Endothelial cell of umbilical vein (primary cell): ENCODE measurements around the gene MAP2K1. TPM values are rescaled to one million over a fixed set of nuclear protein-coding genes. Genes with fewer than 3 reads are reported as not detected.

Experiments used
- BruUV-seq: library from RNA; stranded (reverse); fragments of 400-500 nt; replicated peaks from 2 replicates; lab custom pipeline; 2021; lab: Mats Ljungman, UMichigan
- CTCF ChIA-PET: fragments of 300-600, 350-600 bp; sonication (Branson Sonifier 250); formaldehyde crosslinking; loops from one replicate; lab custom pipeline; 2021; ENCODE audit warnings: antibody characterized with exemption, inconsistent platforms; lab: Charles Lee
- POLR2A ChIA-PET: fragments of 300-600, 350-600 bp; sonication (Branson Sonifier 250); formaldehyde crosslinking; loops from one replicate; lab custom pipeline; 2021; ENCODE audit warnings: antibody characterized with exemption, inconsistent platforms; lab: Charles Lee
- DNase-seq: peaks from one replicate; pipeline ENCODE4 v3.0.0-alpha.2; 2011; ENCODE audit warnings: low read depth, low spot score
- FAIRE-seq: peaks from 2 replicates; lab custom pipeline; 2011; peaks lifted over from hg19 to GRCh38; lab: Jason Lieb, UNC
- H2AFZ ChIP-seq: 2 replicates; pipeline ENCODE4 v1.6.0; 2012; ENCODE audit warnings: low read depth, low read length, control low read depth, inconsistent platforms
- H3K27ac ChIP-seq: 2 replicates; pipeline ENCODE4 v1.5.1; 2011; ENCODE audit warnings: low read depth, mild to moderate bottlenecking, control low read depth, low read length, moderate library complexity; ENCODE audit not compliant: insufficient read depth
- H3K27me3 ChIP-seq, 2 experiments: 2 replicates each; pipeline versions ENCODE4 v1.6.0 to v1.6.1; 2011; ENCODE audit warnings: low read length in 2 of 2, mixed read lengths in 1 of 2; ENCODE audit not compliant: control insufficient read depth in 2 of 2, insufficient read depth in 2 of 2
- H3K36me3 ChIP-seq, 2 experiments: 2 replicates in 1 of 2; 3 replicates in 1 of 2; pipeline ENCODE4 v1.5.1; 2011; ENCODE audit warnings: low read length in 2 of 2, mild to moderate bottlenecking in 1 of 2, moderate library complexity in 1 of 2; ENCODE audit not compliant: control insufficient read depth in 2 of 2, insufficient read depth in 2 of 2; ENCODE audit errors: extremely low read depth in 1 of 2
- H3K4me1 ChIP-seq: 3 replicates; pipeline ENCODE4 v1.5.1; 2011; ENCODE audit warnings: mild to moderate bottlenecking, low read length; ENCODE audit not compliant: control insufficient read depth, insufficient read depth; ENCODE audit errors: extremely low read depth
- H3K4me2 ChIP-seq: 2 replicates; pipeline ENCODE4 v1.6.1; 2011; ENCODE audit warnings: low read length, control low read depth, mixed read lengths; ENCODE audit not compliant: insufficient read depth
- H3K4me3 ChIP-seq, 3 experiments: fragments of 200-600 bp in 1 of 3; sonication (generic), shearing (Covaris generic) in 1 of 3; replicated peaks in 1 of 3; 2 replicates each; pipeline ENCODE4 v1.5.1; 2011 to 2016; ENCODE audit warnings: control low read depth in 3 of 3, low read length in 3 of 3, mild to moderate bottlenecking in 2 of 3, inconsistent platforms in 1 of 3, low read depth in 1 of 3, moderate library complexity in 1 of 3; ENCODE audit not compliant: insufficient read depth in 1 of 3
- H3K79me2 ChIP-seq: 2 replicates; pipeline ENCODE4 v1.6.0; 2012; ENCODE audit warnings: low read length, inconsistent platforms; ENCODE audit not compliant: control insufficient read depth, insufficient read depth
- H3K9ac ChIP-seq: replicated peaks from 2 replicates; pipeline ENCODE3; 2011; ENCODE audit warnings: low read length, control low read depth; ENCODE audit not compliant: insufficient read depth; ENCODE audit errors: extremely low read depth
- H3K9me1 ChIP-seq: replicated peaks from 3 replicates; pipeline ENCODE4 v1.6.0; 2011; ENCODE audit warnings: mild to moderate bottlenecking, low read length; ENCODE audit not compliant: control insufficient read depth, insufficient read depth; ENCODE audit errors: extremely low read depth
- H3K9me3 ChIP-seq: replicated peaks from 2 replicates; pipeline ENCODE4 v1.5.1; 2012; ENCODE audit warnings: low read length, inconsistent platforms; ENCODE audit not compliant: control insufficient read depth, insufficient read depth
- H4K20me1 ChIP-seq: replicated peaks from 2 replicates; pipeline ENCODE3; 2011; ENCODE audit warnings: mild to moderate bottlenecking, low read length; ENCODE audit not compliant: control insufficient read depth, insufficient read depth; ENCODE audit errors: extremely low read depth
- EZH2 ChIP-seq: IDR thresholded peaks from 2 replicates; pipeline ENCODE4 v1.6.1; 2012; ENCODE audit warnings: borderline replicate concordance, low read depth, mild to moderate bottlenecking, moderate library complexity, low read length, inconsistent platforms; ENCODE audit not compliant: severe bottlenecking
- FOS ChIP-seq: IDR thresholded peaks from 2 replicates; pipeline ENCODE4 v1.6.1; 2011; ENCODE audit warnings: mild to moderate bottlenecking, low read length, moderate library complexity, borderline replicate concordance; ENCODE audit not compliant: insufficient read depth
- GATA2 ChIP-seq: IDR thresholded peaks from 2 replicates; pipeline ENCODE4 v1.7.0; 2011; ENCODE audit warnings: low read depth, mild to moderate bottlenecking, moderate library complexity, mixed read lengths, low read length; ENCODE audit not compliant: insufficient read length, insufficient read depth
- JUN ChIP-seq: IDR thresholded peaks from 2 replicates; pipeline ENCODE4 v1.6.1; 2011; ENCODE audit warnings: borderline replicate concordance, low read depth; ENCODE audit not compliant: insufficient read length, insufficient read depth
- MYC ChIP-seq: IDR thresholded peaks from one replicate; pipeline ENCODE4 v1.6.1; 2011; ENCODE audit warnings: mild to moderate bottlenecking, low read depth, low read length
- POLR2A ChIP-seq: IDR thresholded peaks from 2 replicates; pipeline ENCODE4 v1.6.1; 2012; ENCODE audit warnings: low read depth, mild to moderate bottlenecking, control low read depth, low read length
- POLR2AphosphoS5 ChIP-seq: IDR thresholded peaks from 2 replicates; pipeline ENCODE4 v1.6.1; 2012; ENCODE audit warnings: low read depth, mild to moderate bottlenecking, control low read depth, low read length, moderate library complexity; ENCODE audit not compliant: insufficient read depth
- dilution Hi-C: fragments of 300-500 bp; cut with MboI; formaldehyde crosslinking; loops from one replicate; pipeline ENCODE4 v1.15.0; 2019; ENCODE audit warnings: low sequenced_read_pairs; ENCODE audit not compliant: extremely low pct_ligation_motif_present
- intact Hi-C: fragments of 100-400 bp; cut with micrococcal nuclease; formaldehyde crosslinking; loops from one replicate; pipeline ENCODE4 v1.10.0; 2022
- polyA plus RNA-seq, 4 experiments: library from polyadenylated mRNA; depleted of rRNA in 3 of 4; stranded (reverse) in 3 of 4; unstranded in 1 of 4; fragments of >200 nt; gene quantifications; 2 replicates each; pipeline versions ENCODE4 v1.2.1 to v1.2.3, GENCODE V29; 2011 to 2012; ENCODE audit warnings: missing spikeins in 1 of 4
- total RNA-seq: library from RNA; stranded (reverse); gene quantifications from 2 replicates; pipeline ENCODE4 v1.2.3, GENCODE V29; 2021
- TF ChIP-seq, protein P1 (sequence below), 2 donors: IDR thresholded peaks; 1 replicate in 1 of 2; 2 replicates in 1 of 2; pipeline ENCODE4 v1.5.1; 2011; ENCODE audit warnings: low read length in 2 of 2, mild to moderate bottlenecking in 2 of 2, moderate library complexity in 2 of 2, control low read depth in 1 of 2, inconsistent platforms in 1 of 2, low read depth in 1 of 2; ENCODE audit not compliant: insufficient read depth in 1 of 2; ENCODE audit errors: extremely low read depth in 1 of 2
- TF ChIP-seq, protein P2 (sequence below): IDR thresholded peaks from 2 replicates; pipeline ENCODE4 v1.6.1; 2011; ENCODE audit not compliant: insufficient read depth, insufficient read length

MAP2K1 gene
- total and polyA plus RNA-seq, 2 donors (not counting 3 experiments of a cell fraction or from before 2014, with no cell fraction given): 30.9 to 45.1 TPM

DNA sequence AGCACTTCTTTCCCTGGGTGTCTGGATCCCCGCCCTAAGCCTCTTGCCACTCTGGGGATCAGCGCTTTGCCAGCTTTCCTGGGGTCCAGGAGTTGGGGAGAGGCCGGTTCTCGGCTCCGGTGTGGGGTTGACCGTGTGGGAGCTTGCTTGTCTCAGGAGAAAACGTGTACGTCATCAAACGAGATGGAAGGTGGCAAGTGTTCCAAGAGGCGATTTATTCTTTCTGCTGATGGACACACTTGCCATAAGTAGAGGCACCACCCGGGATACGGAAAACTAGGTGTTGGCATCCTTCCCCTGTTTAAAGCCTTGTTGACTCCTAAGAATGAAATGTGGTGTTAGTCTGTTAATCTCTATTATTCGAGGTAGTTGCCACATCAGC lies 118.7 kb downstream of the MAP2K1 start:
- H3K36me3 ChIP-seq: peaks cover 14 to 23% of the 10 kb centered on the region in 2 experiments
- peak overlapping the region; percentile 85 for H3K4me2 ChIP-seq
- BruUV-seq: TSS peak; percentile 75
- H3K79me2 ChIP-seq: peaks cover 70% of the 10 kb centered on the region
- peak overlapping the region; percentile 96 for H3K27ac ChIP-seq
- FAIRE-seq: no peak
- H3K4me1 ChIP-seq: peaks cover 28% of the 10 kb centered on the region
- H3K27me3 ChIP-seq: no peaks in the 10 kb centered on the region
- no peaks in the 10 kb centered on the region for H3K9me1 ChIP-seq
- H3K4me3 ChIP-seq: peak overlapping the region; percentile 93 to 98 (median 98)
- H2AFZ ChIP-seq: peak overlapping the region; percentile 84
- H3K9me3 ChIP-seq: no peaks in the 10 kb centered on the region
- H4K20me1 ChIP-seq: no peaks in the 10 kb centered on the region
- TF ChIP-seq MYC: no peak
- TF ChIP-seq JUN: no peak
- no peak for TF ChIP-seq POLR2A
- no peak for TF ChIP-seq POLR2AphosphoS5
- no peak for TF ChIP-seq EZH2
- TF ChIP-seq, protein P1, sequence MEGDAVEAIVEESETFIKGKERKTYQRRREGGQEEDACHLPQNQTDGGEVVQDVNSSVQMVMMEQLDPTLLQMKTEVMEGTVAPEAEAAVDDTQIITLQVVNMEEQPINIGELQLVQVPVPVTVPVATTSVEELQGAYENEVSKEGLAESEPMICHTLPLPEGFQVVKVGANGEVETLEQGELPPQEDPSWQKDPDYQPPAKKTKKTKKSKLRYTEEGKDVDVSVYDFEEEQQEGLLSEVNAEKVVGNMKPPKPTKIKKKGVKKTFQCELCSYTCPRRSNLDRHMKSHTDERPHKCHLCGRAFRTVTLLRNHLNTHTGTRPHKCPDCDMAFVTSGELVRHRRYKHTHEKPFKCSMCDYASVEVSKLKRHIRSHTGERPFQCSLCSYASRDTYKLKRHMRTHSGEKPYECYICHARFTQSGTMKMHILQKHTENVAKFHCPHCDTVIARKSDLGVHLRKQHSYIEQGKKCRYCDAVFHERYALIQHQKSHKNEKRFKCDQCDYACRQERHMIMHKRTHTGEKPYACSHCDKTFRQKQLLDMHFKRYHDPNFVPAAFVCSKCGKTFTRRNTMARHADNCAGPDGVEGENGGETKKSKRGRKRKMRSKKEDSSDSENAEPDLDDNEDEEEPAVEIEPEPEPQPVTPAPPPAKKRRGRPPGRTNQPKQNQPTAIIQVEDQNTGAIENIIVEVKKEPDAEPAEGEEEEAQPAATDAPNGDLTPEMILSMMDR (IDR thresholded peaks at IDR 0.05; ENCODE audit: extremely low read depth in 1 of 2, insufficient read depth in 1 of 2, low read depth in 1 of 2, low read length in 2 of 2): no peak
- TF ChIP-seq, protein P2, sequence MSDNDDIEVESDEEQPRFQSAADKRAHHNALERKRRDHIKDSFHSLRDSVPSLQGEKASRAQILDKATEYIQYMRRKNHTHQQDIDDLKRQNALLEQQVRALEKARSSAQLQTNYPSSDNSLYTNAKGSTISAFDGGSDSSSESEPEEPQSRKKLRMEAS: no peak
- TF ChIP-seq FOS: no peak
- no peak for TF ChIP-seq GATA2
- DNase-seq: no peak
- intact Hi-C loops: loop anchor here (2.0 kb wide), 2 partner anchors 61 to 197 kb away; partner anchors contain the start of gene SMAD6
- ChIA-PET CTCF (interaction anchor here (2.0 kb wide), 1 partner anchor 10 kb away, joined by 5 read pairs; no protein-coding TSS in a partner anchor), POLR2A (interaction anchor here (1.2 kb wide), 1 partner anchor 609 kb away, joined by 3 read pairs; no protein-coding TSS in a partner anchor)
- peak overlapping the region; percentile 98 for H3K9ac ChIP-seq
- dilution Hi-C loops: no loop called here
